NCI-H2227 (cell line): ENCODE measurements around the gene IL26.
A peak's percentile ranks its signal among the peaks of the same experiment; 100 is the strongest.

Experiments
- DNase-seq: peaks from one replicate; lab custom pipeline; 2025; ENCODE audit not compliant: unreplicated experiment; lab: John Stamatoyannopoulos, UW

Gene IL26

GRCh38 chr12:68240975-68241374 lies 15.4 kb upstream of the IL26 start:
- DNase-seq, result no peak

DNA sequence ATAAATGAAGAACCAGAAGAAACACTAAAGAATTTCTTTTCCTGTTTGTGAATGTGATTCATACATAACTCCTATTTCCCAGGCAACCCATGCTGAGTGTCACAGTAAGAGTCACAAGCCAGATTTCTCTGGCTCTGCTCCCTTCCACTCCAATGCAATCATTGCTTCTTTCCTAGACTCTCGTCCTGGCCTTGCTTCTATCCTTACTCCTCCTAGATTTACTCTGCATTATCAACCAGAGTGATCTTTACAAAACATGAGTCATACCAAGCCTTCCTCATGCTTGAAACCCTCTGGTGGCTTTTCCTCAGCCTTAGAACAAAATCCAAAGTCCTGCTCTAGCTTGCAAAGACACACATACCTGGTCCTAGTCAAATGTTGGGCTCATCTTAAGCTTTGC lies 14.5 kb upstream of the IL26 start:
- DNase-seq, result no peak

DNA sequence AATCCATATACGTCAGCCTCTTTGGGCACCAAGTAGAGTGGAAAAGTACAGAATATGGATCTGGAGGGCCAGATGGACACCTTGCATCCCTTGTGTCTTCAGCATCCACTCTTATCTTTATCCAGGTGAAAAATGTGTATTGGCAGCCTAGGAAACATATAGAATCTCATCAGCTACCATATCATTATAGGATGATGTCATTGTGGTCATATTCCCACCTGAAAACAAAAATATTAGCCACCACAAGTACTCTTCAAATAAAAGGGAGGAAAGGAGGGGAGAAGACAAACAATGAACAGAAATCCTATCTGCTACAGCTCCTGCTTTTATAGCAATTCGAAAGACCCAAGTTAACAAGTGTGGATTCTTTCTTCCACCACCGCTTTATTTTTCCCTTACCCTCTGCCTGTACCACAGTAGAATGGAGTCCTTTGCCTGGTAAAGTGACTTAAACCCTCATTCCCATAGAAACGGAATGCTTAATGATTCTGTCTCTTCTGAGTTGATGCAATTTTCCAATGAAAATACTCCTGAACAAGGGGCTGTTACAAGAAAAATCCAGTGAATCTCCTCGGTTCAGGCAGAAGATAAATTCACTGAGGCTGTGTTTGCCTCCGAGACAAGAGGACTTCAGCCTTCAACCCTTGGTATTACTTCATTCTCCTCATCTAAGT lies 13.8 kb upstream of the IL26 start:
- DNase-seq, result no peak

- no peak for DNase-seq
Measured at GRCh38 chr12:68237619-68238018, 12.0 kb upstream of the IL26 start.

- DNase-seq, result no peak
Measured at GRCh38 chr12:68237078-68237477, 11.5 kb upstream of the IL26 start.

DNA sequence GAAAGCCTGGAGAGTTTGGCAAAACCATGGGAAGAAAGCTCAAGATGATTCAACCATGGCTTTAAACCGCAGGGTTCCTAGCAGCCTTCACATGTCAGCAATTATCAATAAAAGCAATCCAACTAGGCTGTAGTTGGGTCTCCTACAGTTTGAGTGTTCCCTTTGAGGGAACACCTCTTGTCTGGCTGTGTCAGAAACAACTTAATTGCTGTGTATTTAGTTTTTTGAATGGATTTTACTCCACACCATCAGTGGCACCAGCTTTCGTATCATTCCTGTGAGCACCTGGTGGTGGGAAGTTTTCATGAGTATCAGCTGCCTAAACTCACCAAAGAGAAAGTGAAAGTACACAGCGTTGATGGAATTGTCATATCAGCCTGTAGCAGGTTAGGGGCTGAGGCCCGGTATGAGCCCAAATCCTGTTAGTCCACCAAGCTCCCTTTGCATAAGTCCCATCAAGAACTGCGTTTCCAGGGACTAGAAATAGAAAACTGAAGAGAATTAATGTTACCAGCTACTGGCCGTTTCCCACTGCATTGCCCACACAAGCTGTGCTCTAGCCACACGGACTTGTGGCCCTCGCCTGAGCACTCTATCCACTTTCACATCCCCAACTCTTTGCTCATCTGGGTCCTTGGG lies 10.9 kb upstream of the IL26 start:
- DNase-seq, result peak; percentile 21

DNA sequence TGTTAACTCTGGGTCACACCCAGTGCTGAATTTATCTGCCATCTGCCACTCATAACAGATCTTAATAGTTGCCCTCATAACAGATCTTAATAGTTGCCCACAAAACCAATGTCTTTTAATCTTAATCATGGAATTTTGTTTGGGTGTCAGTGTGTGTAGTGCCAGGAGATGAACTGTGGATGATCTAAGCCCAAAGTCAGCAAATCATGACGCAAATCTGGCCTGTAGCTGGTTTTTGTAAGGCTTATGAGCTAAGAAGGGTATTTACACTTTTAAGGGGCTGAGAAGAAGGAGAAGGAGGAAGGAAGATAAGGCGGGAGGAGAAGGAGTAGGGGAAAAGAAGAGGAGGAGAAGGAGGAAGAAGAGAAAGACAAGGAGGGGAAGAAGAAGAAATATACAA lies 10.0 kb upstream of the IL26 start:
- no peak for DNase-seq

GRCh38 chr12:68234140-68234539 lies 8.5 kb upstream of the IL26 start:
- no peak for DNase-seq

DNA sequence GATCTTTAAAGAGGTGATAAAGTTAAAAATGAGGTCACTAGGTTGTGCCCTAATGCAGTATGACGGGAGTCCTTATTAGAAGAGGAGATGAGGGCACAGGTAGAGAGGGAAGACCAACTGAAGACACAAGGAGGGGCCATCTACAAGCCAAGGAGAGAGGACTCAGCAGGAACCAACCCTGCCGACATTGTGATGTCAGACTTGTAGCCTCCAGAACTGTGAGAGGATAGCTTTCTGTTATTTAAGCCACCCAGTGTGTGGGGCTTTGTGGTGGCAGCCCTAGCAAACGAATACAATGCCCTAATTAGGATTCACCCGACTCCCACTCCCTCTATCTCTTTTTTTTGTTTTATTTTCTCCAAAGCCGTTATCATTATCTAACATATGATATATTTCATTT lies 7.9 kb upstream of the IL26 start:
- no peak for DNase-seq

DNA sequence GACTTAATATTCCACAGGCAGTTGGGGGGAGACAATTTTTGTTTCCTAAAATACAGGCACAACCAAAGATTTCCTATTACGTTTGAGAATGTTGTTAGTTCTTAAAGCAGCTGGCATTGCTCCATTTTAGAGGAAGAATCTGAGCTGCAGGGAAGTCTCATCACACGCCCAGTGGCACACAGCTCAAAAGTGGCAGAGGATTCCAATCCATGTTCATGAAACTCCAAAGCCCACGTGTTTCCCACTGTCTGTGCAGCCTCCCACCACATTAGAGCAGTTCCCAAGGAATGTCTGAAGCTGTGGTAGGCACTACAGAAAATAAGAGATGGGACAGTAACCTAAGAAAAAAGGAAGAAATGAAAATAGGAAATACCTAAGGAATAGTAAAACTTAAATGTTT lies 6.1 kb upstream of the IL26 start:
- DNase-seq, result no peak

GRCh38 chr12:68231229-68231628 lies 5.6 kb upstream of the IL26 start:
- DNase-seq, result no peak

DNA sequence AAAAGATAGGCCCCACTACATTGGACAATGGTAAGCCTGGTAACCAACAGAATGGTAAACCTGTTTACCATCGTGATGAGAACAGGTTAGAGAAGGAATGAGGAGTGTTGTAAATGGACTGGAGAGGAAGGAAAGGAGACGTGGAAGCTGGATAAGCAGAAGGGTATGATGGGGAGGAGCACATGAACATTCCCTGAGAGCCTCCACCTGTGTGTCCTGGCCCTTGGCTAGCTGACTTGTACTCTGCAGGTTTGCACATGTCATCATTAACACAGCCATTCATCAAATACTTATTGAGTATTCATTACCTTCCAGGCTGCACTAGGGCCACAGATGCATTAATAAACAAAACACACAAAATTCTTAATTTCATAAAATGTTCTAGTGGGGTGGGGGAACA lies 4.3 kb upstream of the IL26 start:
- no peak for DNase-seq

GRCh38 chr12:68227356-68227755 lies 1.7 kb upstream of the IL26 start:
- no peak for DNase-seq

- DNase-seq, result no peak
Measured at GRCh38 chr12:68224613-68225285, 861 bp downstream of the IL26 start.

GRCh38 chr12:68223067-68223747 lies 2.4 kb downstream of the IL26 start:
- DNase-seq, result peak; percentile 88

DNA sequence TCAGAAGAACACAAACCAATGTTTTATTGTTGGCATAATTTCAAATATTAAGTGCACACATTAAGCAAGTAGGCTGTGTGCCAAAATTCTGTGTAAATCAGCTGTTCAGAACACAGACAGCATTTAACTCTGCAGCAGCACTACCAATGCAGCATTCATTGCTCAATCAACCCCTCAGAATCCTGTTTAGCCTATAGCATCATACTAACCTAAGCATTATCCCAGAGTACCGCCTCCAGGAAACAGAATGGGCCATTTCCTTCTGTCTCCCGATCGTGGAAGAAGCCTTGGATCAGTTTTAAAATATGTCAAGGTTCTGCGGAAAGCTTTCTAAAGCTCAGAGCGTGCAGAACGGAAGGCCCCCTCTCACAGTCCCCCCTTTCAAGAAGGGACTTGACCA lies 3.3 kb downstream of the IL26 start:
- DNase-seq, result peak; percentile 67

DNA sequence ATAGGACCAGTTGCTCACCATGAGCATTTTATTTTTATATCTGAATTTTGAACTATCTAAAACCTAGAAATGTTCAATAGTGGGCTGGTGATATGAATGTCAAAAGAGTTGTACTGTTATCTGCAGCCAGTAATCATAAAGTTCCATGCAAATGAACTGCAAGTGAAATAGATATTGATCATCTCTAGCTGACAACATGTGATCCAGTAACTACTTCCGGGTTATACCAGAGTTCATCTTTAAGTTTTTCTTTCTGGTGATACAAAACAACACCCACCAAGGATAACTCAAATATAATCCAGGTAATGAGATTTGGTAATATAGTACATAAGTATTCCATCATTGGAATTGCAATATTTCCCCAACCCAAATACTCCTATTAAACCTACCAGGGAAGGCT lies 4.1 kb downstream of the IL26 start:
- no peak for DNase-seq

GRCh38 chr12:68210875-68211274 lies 14.7 kb downstream of the IL26 start:
- DNase-seq, result no peak

DNA sequence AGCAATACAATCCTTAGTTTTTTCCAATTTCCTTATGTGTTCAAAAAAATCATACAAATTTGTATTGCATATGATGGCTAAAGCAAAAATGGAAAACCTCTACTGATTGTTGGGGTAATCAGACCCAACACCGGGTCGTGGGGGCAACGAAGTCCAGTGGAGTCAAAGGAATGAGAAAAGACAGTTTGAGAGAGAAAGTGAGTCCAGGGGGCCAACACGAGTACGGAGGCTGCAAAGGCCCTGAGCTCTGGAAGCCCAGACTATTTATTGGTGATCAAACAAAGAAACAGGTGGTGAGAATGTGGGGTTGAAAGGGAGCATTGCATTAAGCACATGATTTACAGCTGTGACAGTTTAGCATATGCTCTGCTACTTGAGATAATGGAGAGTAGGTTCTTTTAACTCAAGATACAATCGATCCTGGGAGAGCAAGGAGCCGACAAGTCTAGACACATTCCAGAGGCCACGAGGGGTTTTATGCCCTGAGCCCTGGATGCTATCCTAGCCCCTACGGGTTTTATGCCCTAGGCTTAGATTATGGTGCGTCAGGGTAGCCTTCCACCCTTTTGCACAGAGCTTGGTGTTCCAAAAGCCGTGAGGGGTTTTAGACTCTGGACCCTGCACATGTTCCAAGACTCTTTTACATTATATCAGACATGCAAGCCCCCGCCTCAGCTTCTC lies 16.4 kb downstream of the IL26 start:
- DNase-seq, result peak; percentile 13

GRCh38 chr12:68207276-68207675 lies 18.3 kb downstream of the IL26 start:
- no peak for DNase-seq

GRCh38 chr12:68206446-68206845 lies 19.2 kb downstream of the IL26 start:
- no peak for DNase-seq
